HL-60/S4 treated with retinoic acid at 250 ng/mL for 4 days and 3 days (cell line): ENCODE measurements around the gene NEBL.

Experiments used
- in situ Hi-C: fragments of 300-500 bp; cut with MboI; formaldehyde crosslinking; loops from 2 replicates; pipeline ENCODE4 v1.7.0; 2022; ENCODE audit warnings: low sequenced_read_pairs

The NEBL gene

DNA sequence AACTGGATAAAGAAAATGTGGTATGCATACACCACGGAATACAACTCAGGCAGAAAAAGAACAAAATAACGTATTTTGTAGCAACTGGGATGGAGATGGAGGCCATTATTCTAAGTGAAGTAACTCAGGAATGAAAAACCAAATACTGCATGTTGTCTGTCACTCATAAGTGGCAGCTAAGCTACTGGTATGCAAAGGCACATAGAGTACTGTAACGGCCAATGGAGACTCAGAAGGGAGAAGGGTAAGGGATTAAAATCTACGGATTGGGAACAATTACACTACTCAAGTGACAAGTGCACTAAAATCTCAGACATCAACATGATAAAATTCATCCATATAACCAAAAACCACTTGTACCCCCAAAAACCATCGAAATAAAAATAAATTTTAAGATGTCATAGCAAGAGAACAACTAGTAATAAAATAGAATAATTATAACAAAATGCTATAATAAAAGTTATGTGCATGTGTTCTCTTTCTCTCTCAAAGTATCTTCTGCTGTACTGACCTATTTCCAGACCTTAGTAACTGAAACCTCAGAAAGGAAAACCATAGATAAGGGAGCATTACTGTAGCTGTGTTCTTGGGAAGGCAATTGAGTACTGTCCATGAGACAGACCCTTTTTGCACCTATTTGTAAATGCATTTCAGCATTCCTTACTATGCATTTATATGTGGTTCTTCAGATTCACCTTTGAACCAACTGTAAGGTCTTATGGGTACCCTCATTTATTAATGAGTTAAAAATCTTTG lies 6.7 kb upstream of the NEBL start:
- in situ Hi-C loops: no loop called here

DNA sequence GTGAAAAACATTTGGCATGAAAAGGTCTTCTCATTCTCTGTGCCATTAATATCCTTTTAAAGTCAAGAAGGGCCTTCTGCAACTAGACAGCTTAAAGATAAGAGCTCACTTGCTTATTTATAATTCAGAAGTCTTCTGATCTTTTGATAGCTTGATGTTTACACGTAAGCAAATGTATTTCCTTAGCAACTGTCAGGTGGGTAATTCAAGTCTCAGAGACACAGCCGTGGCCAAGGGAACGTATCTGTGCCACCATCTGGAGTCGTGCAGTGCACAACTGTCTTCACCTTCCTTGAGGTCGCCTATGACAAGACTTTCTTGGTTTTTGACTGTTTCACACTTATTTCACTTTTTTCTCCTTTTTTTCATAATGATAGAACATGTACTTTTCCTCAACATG lies 4.0 kb upstream of the NEBL start:
- in situ Hi-C loops: no loop called here

DNA sequence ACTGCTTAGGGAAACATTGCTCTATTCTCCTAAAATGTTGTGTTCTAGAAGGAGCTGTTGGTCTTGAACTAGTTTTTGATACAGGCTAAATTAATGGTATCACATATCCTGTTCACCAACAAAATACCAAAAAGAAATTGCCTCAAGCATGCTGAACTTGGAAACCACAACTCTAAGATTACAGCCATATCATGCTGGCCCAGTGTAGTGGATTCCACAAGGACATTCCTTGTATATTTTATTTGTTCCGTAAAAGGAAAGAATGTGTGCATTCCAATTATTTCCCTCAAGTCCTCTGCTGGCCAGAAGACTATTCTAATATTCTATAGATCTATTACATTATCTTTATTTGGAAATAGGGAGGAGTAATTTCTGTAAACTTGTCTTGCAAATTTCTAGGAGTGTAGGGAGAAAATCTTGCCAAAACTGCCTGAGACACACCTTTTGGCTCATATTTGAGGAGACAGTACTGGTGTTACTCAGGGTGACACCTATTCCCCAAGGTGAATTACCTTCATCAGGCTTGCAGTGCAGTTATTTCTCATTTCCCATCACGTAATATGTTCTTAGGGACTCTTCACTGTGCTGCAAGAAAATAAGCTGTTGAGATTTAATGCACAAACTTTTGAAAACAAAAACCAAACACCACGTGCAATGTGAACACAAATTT lies 1.9 kb upstream of the NEBL start:
- in situ Hi-C loops: no loop called here

DNA sequence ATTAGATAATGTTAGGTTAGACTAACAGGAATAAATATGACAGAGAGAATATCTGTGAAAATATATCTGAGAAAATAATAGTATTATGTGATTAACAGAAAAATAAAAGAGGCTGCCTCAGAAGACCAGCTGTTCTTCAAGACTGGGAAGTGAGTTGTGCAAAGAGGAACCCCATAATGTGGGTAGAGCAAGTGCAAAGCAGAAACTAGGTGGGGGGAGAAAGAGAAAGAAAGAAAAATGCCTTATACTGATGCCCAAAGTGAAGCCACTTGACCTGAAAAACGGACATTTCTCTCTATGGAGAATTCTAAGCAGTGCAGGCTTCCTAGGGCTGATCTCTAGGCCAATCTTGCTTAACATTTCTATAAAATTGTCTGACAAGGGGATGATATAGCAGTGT lies 3.8 kb downstream of the NEBL start:
- in situ Hi-C loops: no loop called here

DNA sequence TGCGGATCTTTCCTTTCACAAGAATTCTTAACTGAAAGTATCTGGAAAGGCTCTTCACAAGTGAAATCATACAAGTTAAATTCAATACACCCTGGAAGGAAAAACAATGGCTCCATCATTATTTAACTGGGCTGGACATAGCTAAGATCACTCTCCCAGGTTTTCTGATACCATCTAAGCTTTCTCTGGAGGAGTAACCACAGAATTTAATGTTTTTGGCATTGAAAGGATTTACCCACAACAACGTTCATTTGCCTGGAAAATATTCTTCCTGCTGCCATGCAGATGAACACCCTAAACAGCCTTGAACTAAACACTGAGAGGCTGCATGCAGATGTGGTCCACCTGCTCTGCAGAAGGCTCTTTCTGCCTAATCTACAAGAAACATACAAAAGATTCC lies 4.3 kb downstream of the NEBL start:
- in situ Hi-C loops: no loop called here

DNA sequence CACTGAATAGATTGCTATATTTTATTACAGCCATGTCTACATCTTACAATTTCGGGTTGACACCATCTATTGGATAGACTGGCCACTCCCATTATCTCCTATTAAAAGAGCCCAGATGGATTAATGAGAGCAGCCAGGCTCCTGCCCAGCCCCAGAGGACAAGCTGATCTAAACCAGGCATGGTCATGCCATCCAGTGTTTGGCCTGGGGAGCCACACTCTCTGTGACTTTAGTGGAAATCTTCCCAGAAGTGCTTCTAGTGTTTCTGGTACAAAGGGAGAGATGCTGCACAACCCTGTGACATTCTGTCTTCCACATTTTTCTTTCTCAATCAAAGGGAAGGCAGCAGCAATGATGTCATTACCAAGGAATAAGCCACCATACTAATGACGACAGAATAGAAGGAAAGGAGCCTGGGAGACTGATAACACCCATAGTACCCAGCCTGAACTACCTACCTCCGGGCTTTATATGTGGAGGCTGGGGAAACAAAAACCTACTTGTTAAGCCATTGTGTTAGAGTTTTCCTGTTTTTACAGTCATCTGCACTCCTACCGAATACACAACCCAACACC lies 5.0 kb downstream of the NEBL start:
- in situ Hi-C loops: no loop called here

DNA sequence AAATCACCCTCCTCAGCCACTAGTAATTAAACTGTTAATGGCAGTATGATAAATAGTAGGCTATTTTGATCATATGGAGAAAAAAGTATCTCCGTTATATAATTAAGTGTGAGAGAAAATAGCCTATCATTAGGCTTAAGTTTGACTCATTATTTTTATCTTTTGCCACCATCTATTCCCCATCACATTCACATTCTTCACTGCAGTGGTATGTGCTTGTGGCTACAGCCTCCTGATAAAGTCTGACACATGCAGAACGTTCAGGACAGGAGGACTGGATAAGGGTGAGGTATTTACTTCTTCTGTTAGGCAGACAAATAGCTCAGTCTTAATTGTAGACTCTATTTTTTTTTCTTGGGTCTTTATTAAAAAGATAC lies 5.8 kb downstream of the NEBL start:
- in situ Hi-C loops: no loop called here

DNA sequence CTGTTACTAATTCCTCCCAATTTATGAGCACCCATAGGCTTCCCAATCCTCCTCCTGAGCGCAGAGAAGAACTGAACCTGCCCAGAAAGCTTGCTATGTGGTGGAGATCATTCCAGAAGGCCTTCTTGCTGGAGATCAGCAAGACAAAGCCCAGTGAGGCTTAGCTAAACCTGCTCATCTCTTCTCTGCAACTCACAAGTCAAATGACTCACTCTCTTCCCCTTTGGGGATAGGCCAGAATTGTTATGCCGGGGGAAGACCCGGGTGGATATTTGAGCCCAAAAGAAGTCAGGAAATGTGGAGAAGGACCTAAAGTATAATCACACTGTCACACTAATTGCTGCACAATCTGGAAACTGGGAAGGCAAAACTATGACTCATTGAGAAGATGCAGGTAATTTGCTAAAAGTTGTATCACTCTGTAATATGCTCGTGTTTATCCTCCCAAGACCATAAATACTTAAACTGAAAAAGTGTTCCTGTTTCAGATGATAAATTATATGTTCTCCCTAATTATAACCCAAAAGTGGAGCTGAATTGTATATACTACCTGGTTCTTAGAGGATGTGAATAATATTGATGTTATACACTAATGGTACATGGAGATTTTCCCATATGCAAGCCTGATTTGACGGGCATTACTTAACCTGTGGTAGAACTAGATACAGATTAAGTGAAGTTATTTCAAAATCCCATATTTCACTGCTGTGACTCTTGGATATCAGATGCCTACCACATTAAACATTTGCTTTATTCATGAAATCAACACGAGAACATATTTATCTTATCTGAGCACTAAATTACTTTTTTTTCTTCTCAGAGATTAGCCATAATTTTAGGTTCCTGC lies 6.4 kb downstream of the NEBL start:
- in situ Hi-C loops: no loop called here

DNA sequence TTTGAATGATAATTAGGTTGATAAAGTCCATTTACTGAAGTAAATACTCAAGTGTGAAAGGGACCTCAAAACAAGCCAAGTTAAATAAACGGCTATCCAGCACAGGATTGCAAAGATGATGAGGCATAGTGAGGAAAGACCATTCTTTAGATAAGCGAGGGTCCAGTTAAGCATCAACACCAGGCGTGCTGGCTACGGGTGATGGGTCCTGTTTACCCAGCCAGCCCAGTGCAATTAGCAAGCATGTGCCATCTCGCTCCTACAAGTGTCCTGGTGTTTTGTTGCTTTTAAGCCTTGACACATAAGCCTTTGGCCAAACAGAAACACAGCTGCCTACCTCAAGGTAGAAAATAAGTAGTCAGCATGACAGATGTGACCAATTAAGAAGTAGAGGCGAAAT lies 7.1 kb downstream of the NEBL start:
- in situ Hi-C loops: no loop called here

DNA sequence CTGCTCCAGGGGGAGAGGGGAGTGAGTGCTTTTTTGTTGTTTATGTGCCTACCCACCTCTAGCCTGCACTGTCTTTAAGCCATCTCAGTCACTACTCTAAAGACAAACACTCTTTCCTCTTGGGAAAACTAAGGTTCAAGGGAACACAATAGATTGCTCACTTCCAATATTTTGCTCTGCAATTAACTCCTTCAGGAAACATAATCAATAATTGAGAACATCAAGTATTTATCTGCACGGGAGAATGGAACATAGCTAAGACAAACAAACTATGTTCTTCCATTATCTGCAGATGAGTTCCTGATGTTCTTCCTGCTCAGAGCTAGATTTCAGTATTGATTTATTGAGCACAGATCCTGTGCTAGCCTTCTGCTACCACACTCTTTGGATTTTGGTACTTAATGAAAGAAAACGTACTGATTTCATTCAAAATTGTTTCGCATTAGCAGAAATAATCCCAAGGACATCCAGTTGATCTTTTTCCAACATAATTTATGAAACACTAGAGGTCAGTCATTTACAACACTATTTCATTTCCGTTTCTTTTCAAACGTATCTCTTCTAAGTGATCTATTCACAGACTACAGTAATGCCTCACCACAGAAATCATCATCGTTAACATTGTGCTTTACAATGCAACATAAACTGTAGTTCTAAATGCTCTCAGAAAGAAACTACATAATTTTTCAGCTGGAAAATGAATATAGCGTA lies 8.3 kb downstream of the NEBL start:
- in situ Hi-C loops: no loop called here

DNA sequence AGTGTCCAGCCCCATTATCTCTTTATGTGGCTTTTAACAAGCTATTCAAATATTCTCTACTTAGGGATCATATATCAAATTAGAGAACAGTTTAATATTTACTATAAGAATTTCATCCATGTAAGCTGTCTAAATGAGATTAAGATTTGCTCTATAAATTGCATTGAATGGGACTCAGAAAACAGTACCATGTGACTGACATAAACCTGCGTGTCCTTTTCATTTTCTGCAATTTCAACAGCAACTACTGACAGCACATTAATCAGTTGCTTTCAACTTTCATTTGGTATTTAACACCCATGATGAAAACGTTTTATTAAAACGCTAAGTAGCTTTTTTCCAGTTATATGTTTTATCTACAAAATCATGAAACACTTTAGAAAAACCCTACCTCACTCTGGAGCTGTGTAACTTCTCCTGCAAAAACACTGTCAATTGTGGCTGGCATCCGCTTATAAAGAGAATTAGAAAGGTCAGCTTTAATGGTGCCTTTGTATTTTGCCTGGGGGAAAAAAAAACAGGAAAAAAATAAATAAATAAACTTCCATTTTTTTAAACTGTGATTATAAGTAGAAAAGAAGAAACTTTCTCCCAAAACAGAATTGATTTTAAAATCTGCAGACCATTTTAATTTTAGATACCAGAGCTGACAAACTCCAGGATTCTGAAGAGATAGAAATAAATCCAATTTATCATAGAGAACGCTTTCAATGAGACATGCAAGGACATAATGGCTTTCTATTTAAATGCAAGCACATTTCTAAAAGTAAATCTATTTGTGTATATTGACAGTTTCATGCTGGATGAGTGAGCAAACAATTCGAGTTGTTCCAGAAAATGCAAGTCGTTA lies 9.2 kb downstream of the NEBL start:
- in situ Hi-C loops: no loop called here

DNA sequence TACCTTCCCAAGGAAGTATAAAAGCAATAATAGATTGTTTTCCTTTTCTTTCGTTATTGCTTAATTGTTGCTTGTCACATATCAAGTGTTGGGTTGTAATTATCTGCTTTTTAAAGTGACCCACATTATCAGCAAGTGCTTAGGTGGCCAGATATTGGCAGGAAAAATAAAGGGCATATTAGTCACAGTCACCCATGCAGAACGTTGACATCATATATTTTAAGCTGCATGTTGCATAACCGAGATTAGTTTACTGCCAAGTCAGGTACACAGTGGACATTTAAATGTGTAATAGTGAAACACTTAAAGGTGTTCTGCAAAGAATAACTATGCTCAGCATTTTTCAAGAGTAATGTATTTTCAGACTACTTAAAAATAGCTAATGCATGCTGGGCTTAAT lies 11.4 kb downstream of the NEBL start:
- in situ Hi-C loops: no loop called here

DNA sequence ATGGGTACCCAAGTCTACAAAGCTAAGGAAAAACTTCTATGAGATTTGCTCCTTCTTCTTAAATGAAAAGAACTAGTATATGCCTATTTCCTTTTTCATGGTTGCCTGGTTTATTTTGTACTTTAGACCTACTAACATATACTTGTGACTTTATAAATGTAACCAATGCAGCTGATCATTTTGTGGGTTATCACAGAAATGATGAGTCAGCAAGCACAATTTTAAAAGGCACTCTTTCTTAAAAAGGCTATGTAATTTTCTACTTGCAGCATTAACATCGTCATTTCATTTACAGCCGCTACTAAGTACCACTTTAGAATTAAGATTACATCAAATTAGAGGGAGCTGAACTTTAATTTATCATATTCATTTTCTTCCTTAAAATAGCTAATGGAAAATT lies 13.6 kb downstream of the NEBL start:
- in situ Hi-C loops: no loop called here

DNA sequence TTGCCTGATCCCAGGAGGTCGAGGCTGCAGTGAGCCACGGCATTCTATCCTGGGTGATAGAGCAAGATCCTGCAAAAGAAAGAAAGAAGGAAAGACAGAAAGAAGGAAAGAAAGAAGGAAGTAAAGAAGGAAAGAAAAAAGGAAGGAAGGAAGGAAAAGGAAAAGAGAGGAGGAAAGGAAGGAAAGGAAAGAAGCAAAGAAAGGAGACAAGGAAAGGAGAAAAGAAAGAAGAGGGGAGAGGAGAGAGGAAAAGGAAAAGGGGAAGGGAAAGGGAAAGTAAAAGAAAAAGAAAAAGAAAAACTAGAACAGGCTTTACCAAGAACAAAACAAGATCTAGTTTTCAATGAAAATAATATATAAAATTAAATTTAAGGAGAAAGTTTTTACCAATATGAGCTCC lies 15.0 kb downstream of the NEBL start:
- in situ Hi-C loops: no loop called here

DNA sequence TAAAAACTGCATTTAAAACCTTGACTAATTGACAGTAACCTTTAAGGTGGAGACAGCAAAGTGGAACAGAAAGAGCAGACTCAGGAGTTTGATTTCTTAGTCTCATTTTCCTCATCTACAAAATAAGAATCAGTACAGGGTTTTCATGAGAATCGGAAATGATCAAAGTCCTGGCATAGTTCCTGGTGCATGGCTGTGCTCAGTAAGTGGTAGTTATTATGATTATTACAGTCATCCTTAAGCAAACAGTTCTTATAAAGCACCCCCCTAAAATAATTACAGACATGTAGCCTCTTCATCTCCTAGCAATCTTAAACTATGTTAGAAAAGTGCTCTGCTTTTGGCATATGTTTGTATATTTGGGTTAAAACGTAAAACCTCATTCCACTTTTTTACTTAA lies 18.0 kb downstream of the NEBL start:
- in situ Hi-C loops: no loop called here

DNA sequence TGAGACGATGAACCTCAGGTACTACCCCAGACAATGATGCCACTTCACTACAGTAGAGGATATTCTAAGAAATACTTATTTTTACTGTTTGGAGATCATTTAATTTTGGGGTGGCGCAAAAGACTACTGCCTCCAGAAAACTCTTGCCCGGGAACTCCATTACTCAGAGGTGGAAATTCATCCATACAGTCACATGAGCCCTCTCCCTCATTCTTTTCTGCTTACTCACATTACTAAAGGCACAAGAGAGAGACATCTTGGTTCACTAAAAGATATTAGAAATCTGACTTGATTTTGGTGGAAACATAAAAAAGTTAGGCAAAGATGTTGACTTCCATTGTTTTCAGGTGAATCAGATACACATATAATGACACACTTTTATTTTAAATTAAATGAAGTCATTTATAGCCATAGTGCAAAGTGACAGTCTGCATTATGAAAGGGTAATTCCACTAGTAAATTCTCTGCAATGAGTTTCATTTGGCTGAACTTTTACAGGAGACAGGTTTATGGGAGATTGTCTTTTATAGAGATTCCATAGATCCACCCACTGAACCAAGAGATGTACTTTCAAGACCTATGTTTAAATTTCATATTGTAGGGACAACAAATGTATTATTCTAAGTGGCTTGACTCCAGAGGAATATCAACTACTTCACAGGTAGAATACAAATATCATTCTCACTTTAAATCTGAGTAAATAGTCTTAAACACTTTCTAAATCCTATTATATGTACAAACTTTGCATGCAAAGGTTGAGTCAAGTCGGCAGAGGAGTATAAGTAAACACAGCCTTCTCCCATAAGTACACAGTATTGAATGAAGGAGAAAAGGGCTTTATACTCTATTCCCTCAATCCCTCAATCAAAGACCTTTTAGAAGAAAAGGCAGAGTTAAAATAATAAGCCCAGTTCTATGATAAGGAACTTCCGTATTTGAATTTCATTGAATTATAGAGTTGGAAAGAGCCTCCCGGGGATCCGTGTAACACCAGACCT lies 18.8 kb downstream of the NEBL start:
- in situ Hi-C loops: no loop called here

DNA sequence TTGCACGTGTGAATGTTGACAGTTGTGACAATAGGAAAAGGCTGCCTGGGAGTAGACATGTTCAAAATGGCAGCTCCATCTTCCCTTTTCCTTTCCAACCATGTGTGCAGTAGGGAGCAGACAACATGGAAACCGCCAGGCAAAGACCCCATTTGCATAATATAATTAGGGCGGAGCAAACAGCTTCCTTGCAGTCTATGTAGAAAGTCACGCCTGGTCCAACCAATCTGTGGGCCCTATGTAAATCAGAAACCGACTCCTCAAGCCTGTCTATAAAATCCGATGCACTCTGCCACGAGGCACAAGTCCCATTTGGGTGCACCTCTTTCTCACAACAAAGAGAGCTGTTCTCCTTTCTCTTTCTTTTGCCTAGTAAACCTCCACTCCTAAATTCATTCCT lies 19.6 kb downstream of the NEBL start:
- in situ Hi-C loops: no loop called here

DNA sequence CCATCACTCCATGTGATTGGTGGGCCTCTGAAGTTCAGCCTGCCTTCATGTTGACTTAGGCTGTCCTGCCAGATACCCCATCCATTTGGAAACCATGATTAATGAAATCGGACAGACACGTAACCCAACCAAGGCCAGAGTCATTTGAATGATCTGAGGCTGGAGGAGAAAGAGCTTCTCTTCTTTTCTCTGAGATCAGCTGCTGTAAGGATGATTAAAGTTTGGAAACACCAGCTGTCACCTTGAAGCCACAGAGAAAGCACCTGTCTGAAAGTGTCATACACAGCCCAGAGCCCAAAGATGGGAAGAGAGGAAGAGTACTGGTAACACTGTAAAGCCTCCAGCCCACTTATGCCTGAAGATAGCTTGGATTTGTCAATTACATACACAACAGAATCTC lies 22.9 kb downstream of the NEBL start:
- in situ Hi-C loops: loop anchor here (25.0 kb wide), 1 partner anchor 388 kb away; no protein-coding TSS in a partner anchor

DNA sequence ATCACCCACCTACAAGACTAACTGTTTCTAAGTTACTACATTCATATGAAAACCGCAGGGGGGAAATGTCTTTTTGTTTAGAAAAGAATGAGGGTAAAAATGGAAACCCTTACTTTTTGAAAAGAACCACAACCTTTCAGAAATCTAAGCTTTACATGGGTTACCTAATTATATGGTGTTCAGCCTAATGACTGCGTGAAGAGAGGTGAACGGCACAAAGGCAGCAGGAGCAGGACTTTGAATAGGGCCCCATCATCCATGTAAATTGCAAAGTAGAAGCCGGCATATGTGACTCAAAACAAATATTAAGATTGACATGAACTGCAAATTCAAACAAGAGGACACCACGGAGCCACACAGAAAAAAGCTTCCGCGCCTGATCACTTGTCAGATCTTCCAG lies 25.1 kb downstream of the NEBL start:
- in situ Hi-C loops: loop anchor here (25.0 kb wide), 1 partner anchor 390 kb away; no protein-coding TSS in a partner anchor
